ENCODE data around the gene CEP95.

DNA sequence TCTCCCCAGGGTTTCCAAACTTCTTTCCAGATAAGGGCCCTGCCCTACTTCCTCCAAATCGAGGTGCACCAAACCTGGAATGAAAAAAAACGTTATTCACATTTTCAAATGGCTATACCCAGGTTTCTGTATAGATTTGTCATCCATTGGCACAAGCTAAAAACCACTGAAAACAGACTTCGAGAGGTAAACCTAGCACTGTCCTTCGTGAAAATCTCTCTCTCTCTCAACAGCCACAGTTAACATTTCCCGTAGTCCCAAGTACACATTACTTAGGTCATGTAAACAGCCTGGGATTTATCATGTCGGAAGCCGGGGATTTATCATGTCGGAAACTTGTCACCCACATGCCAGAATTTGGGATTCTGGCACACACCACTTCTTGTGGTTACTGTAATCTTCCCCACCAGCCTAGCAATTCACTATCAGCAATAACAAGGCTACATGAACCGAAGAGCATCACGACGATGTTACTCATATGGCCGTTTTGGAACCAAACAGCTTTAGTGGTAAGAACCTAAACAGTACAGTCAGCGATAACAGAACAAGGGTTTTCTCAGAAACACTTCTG lies 1.9 kb upstream of the CEP95 start:
- TF ChIP-seq CTCF (conservative IDR thresholded peaks at IDR 0.05 in 1 of 2, IDR thresholded peaks at IDR 0.05 in 1 of 2; ENCODE audit: low read depth in 1 of 2, low read length in 2 of 2) (no peak), EZH2 (IDR thresholded peaks at IDR 0.05; ENCODE audit: low read length, missing control alignments) (no peak)
